Peyer's patch (tissue), 4 donors: ENCODE measurements around the gene TOP1. TPM values are rescaled to one million over a fixed set of nuclear protein-coding genes. Genes with fewer than 3 reads are reported as not detected.
"Not testable (repeated sequence)": the region's sequence is repeated elsewhere in the genome, so short reads cannot be mapped to it uniquely, and the experiment has no call there.

Experiments
- DNase-seq, 3 donors: peaks; one replicate each; pipeline ENCODE4 v3.0.0-alpha.2; 2017 to 2019
- H3K27ac ChIP-seq, 4 donors: fragments of 200-600 bp; sonication (generic); one replicate each; pipeline ENCODE4 v1.5.1; 2016 to 2019
- H3K27me3 ChIP-seq, 2 donors: fragments of 200-600 bp; sonication (generic); one replicate each; pipeline ENCODE4 v1.5.1; 2019
- H3K36me3 ChIP-seq, 3 donors: fragments of 200-600 bp; sonication (generic); one replicate each; pipeline ENCODE4 v1.5.1; 2016 to 2019
- H3K4me1 ChIP-seq, 4 donors: fragments of 200-600 bp; sonication (generic); one replicate each; pipeline ENCODE4 v1.5.1; 2016 to 2019
- H3K4me3 ChIP-seq, 4 donors: fragments of 200-600 bp; sonication (generic); 1 replicate in 3 of 4; 2 replicates in 1 of 4; pipeline ENCODE4 v1.5.1; 2016 to 2019; ENCODE audit warnings: mild to moderate bottlenecking in 1 of 4
- H3K9me3 ChIP-seq, 4 donors: fragments of 200-600 bp; sonication (generic); one replicate each; pipeline ENCODE4 v1.5.1; 2016 to 2019; ENCODE audit warnings: mild to moderate bottlenecking in 1 of 4
- CTCF ChIP-seq, 6 experiments: fragments of 450-650 bp in 4 of 6; fragments of 200-600 bp in 2 of 6; sonication (generic) in 1 of 6; IDR thresholded peaks; one replicate each; pipeline ENCODE4 v1.5.1; 2017 to 2019; ENCODE audit warnings: antibody characterized with exemption in 6 of 6, mild to moderate bottlenecking in 3 of 6, moderate library complexity in 1 of 6
- POLR2A ChIP-seq, 2 donors: fragments of 450-650 bp; IDR thresholded peaks; one replicate each; pipeline ENCODE4 v1.5.1; 2017; ENCODE audit warnings: antibody characterized with exemption in 2 of 2, mild to moderate bottlenecking in 2 of 2, moderate library complexity in 2 of 2
- total RNA-seq, 4 donors: library from RNA; depleted of rRNA; stranded (reverse); fragments of >200 nt; gene quantifications; one replicate each; pipeline ENCODE4 v1.1.0, GENCODE V29; 2016

The TOP1 gene
- total RNA-seq, 4 donors from 2014 or later: 34.4 to 72.6 (median 39.8) TPM

- DNase-seq: no peak
- H3K36me3 ChIP-seq: peaks cover 0 to 38% (median 0%) of the 10 kb centered on the region in 3 donors
- TF ChIP-seq POLR2A (IDR thresholded peaks at IDR 0.05) (no peak), CTCF (IDR thresholded peaks at IDR 0.05) (no peak)
- peaks cover 0 to 8% (median 0%) of the 10 kb centered on the region in 4 donors for H3K4me1 ChIP-seq
- no peaks in the 10 kb centered on the region for H3K9me3 ChIP-seq
- H3K27ac ChIP-seq: no peak overlapping the region
- no peaks in the 10 kb centered on the region for H3K27me3 ChIP-seq
- H3K4me3 ChIP-seq: no peak overlapping the region
Observed at GRCh38 chr20:41126719-41127118, 98.1 kb downstream of the TOP1 start.

GRCh38 chr20:41128317-41128716 is 99.7 kb downstream of the TOP1 start:
- not testable (repeated sequence) for H3K9me3 ChIP-seq, H3K27ac ChIP-seq, H3K4me1 ChIP-seq, H3K4me3 ChIP-seq, DNase-seq, H3K27me3 ChIP-seq
- peaks cover 0 to 22% (median 0%) of the 10 kb centered on the region in 3 donors for H3K36me3 ChIP-seq

- peaks cover 0 to 9% (median 2%) of the 10 kb centered on the region in 4 donors for H3K4me1 ChIP-seq
- H3K27me3 ChIP-seq: no peaks in the 10 kb centered on the region
- no peak for DNase-seq
- H3K4me3 ChIP-seq: no peak overlapping the region
- H3K9me3 ChIP-seq: no peaks in the 10 kb centered on the region
- TF ChIP-seq CTCF (IDR thresholded peaks at IDR 0.05) (no peak), POLR2A (IDR thresholded peaks at IDR 0.05) (no peak)
- no peak overlapping the region for H3K27ac ChIP-seq
- H3K36me3 ChIP-seq: no peaks in the 10 kb centered on the region
Observed at GRCh38 chr20:41131594-41132387, 103.2 kb downstream of the TOP1 start.

GRCh38 chr20:41132388-41132775 is 103.8 kb downstream of the TOP1 start:
- not testable (repeated sequence) for H3K27ac ChIP-seq, H3K4me1 ChIP-seq, H3K4me3 ChIP-seq, DNase-seq, H3K9me3 ChIP-seq, H3K36me3 ChIP-seq, H3K27me3 ChIP-seq

- Histone ChIP-seq H3K9me3 (no peaks in the 10 kb centered on the region), H3K36me3 (no peaks in the 10 kb centered on the region), H3K27ac (no peak overlapping the region), H3K27me3 (no peaks in the 10 kb centered on the region), H3K4me3 (no peak overlapping the region), H3K4me1 (peaks cover 0 to 11% (median 4%) of the 10 kb centered on the region in 4 donors)
- TF ChIP-seq CTCF (IDR thresholded peaks at IDR 0.05) (no peak), POLR2A (IDR thresholded peaks at IDR 0.05) (no peak)
- DNase-seq: peak in 1 of 3 donors; percentile 33
Observed at GRCh38 chr20:41133709-41134361, 105.2 kb downstream of the TOP1 start.

- Histone ChIP-seq H3K9me3 (no peaks in the 10 kb centered on the region), H3K36me3 (no peaks in the 10 kb centered on the region), H3K27me3 (no peaks in the 10 kb centered on the region), H3K27ac (no peak overlapping the region), H3K4me3 (no peak overlapping the region), H3K4me1 (peaks cover 0 to 19% (median 4%) of the 10 kb centered on the region in 4 donors)
- DNase-seq: no peak
- TF ChIP-seq CTCF (IDR thresholded peaks at IDR 0.05) (no peak), POLR2A (IDR thresholded peaks at IDR 0.05) (no peak)
Observed at GRCh38 chr20:41134362-41135186, 106.0 kb downstream of the TOP1 start.
